DMS 273 (cell line): ENCODE measurements around the gene RNF214.
"Not testable (repeated sequence)": the region's sequence is repeated elsewhere in the genome, so short reads cannot be mapped to it uniquely, and the experiment has no call there.

Experiments used
- DNase-seq: peaks from one replicate; lab custom pipeline; 2025; ENCODE audit not compliant: unreplicated experiment; lab: John Stamatoyannopoulos, UW

The RNF214 gene

GRCh38 chr11:117232092-117232878 is at the start of gene RNF214:
TSS of gene RNF214 (plus strand) at chr11:117232671. CDS start at chr11:117234273, 1,602 bp downstream.
- DNase-seq = peak; percentile 88

DNA sequence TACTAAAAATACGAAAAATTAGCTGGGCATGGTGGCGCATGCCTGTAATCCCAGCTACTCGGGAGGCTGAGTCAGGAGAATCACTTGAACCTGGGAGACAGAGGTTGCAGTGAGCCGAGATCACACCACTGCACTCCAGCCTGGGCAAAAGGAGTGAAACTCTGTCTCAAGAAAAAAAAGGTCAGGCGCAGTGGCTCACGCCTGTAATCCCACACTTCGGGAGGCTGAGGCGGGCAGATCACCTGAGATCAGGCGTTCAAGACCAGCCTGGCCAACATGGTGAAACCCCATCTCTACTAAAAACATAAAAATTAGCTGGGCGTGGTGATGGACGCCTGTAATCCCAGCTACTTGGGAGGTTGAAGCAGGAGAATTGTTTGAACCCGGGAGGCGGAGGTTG is 49.3 kb upstream of the RNF214 start:
- not testable (repeated sequence) for DNase-seq

DNA sequence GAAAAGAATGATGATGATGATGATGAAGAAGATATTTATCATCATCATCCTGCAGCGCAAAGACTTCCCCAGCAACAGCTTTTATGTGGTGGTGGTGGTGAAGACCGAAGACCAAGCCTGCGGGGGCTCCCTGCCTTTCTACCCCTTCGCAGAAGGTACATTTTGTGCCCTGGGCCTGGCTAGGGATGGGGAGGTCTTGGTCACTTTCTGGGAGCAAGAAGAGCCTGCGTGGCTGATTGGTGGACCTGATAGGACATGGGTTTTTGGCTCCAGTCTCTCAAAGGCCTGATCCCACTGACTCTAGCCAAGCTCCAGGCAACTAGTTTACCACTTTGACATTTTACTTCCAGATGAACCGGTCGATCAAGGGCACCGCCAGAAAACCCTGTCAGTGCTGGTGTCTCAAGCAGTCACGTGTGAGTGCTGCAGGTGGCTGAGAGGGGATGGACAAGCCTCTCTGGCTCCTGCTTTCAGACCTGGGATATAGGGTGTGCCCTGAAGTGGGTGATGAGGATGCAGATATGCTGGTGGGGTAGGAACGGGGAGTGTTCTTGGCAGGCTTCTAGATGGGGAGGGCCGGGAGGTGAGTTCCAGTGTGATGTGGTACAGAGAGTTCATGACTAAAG is 48.6 kb upstream of the RNF214 start:
- DNase-seq = no peak

DNA sequence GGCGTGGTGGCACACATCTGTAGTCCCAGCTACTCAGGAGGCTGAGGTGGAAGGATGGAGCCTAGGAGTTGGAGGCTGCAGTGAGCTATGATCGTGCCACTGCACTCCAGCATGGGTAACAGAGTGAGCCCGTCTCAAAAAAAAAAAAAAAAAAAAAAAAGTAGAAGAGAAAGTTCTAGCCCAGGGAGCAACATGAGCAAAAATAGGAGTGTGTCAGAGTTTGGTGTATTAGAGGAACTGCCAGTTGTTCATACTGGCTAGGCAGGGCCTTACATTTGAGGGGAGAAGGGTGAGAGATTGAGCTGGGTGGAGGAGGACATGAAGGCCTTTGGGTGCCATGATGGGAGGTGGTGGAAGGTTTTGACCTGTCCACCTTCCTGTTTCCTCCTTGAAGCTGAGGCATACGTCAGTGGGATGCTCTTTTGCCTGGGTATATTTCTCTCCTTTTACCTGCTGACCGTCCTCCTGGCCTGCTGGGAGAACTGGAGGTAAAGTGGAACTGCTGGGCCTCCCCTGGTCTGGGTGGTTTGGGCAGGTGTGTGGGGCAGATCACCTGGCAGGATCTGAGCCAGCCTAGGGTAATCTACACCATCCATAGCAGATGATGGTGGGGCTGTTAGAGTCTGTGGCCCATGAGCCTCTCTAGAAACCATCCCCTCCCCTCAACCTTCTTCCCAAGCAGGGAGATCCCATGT is 46.6 kb upstream of the RNF214 start:
- DNase-seq = no peak

- DNase-seq = no peak
Observed at GRCh38 chr11:117186431-117186761, 46.1 kb upstream of the RNF214 start.

- DNase-seq = no peak
Observed at GRCh38 chr11:117187007-117187406, 45.5 kb upstream of the RNF214 start.

DNA sequence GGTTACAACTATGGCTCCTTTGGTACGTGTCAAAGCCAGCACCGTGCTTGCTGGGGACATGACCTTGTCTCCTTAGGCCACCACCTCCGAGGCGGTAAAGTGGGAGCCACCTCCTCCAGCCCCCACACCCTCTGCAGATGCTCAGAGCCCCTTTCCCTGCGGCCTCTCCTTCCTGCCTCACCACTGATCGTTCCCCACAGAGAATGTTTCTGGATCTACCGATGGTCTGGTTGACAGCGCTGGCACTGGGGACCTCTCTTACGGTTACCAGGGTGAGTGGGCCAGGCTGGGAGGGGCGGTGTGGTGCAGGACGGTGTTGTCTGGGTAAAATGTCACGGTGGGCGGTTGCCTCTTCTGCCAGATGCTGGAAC is 45.1 kb upstream of the RNF214 start:
- no peak for DNase-seq

DNA sequence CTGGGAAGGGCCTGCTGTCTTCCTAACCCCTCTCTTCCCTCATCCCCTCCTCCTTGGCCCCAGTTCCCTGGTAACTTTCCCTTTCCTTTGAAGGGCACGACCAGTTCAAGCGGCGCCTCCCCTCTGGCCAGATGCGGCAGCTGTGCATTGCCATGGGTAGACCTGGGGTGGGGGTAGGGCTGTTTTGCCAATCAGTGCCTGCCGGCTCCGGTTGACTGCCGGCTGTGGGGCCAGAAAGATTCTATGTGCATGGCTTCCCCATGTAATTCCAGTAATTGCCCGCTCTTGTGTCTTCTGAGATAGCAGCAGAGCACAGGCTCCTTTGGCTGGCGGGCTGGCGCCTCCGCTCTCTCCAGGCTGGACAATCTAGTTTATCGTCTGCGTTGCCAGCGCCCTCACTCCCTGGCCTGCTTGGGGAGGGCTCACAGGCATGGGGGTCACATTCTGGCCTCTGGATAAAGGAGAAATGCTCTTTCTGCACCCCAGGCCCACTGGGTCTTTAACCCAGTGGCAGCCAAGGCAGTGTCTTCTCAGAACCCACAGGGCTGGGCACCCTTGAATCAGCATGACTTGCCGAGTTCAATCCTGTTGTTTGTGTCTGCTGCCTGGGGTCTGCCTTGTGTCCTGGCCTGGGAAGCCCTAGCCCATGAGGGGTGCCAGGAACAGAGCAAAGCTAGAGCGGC is 44.5 kb upstream of the RNF214 start:
- DNase-seq = no peak

DNA sequence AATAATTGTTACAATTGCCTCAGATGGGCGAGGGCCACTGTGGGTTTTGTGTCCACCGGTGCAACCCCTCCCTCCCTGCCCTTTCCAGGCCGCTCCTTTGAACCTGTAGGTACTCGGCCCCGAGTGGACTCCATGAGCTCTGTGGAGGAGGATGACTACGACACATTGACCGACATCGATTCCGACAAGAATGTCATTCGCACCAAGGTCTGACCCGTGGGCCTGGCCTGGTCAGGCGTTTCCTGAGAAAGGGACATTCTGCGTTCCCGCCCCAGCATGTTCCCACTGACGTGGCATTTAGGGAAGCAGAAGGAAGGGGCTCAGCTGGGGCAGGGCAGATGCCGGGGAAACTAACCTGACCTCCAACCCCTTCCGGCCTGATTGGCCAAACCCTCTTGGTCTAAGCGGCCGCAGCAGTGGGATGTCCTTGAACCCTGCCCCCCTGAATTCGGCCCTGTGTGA is 43.8 kb upstream of the RNF214 start:
- DNase-seq = no peak

DNA sequence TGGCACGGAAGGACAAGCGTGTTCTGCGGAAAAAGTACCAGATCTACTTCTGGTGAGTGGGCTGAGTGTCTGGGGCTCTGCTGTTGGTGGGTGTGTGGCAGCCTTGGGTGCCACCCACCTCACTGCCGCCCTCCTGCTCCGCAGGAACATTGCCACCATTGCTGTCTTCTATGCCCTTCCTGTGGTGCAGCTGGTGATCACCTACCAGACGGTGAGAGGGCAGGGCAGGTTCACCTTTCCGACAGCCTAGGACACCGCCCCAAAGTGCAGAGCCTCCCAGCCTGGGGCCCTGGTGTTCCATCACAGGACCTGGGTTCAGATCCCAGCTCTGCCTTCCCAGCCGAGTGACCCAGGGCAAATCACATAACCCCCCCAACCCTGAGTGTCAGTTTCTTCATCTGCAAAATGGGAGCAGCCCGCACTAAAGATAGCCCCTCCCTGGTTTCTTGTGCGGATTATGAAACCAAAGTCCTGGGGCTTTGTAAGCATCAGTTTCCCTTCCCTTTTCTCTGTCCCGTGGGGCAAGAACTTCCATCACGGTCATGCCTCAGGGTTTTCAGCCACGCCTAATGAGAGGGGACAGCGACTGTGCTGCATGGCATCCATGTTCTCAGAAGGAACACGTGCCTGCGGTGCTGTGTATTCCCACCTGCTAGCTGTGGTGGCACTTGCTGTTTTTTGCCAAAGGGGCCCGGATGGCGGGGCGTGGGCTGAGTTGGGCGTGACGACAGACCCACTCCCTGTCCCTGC is 43.1 kb upstream of the RNF214 start:
- DNase-seq = no peak

DNA sequence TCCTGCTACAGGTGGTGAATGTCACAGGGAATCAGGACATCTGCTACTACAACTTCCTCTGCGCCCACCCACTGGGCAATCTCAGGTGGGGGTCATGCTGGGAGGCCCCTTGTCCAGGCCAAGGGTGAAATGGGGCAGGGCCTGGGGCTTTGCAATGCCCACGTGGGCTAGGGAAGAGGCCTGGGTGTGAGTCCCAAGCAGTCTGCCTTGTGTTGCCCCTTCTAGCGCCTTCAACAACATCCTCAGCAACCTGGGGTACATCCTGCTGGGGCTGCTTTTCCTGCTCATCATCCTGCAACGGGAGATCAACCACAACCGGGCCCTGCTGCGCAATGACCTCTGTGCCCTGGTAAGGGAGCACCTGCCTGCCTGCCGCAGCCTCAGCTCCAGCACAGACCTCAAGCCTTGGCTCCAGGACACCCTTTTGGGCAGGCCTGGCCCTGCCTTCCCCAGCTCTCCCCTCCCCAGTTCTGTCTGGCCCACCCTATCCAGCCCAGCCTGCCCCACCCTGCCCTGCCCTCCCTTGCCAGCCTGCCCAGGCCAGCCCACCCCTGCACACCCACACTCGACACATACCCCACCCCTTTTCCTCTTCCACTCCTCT is 42.4 kb upstream of the RNF214 start:
- DNase-seq = no peak

- DNase-seq = no peak
Observed at GRCh38 chr11:117191680-117192400, 40.6 kb upstream of the RNF214 start.

GRCh38 chr11:117192401-117192875 is 40.0 kb upstream of the RNF214 start:
- DNase-seq = no peak

DNA sequence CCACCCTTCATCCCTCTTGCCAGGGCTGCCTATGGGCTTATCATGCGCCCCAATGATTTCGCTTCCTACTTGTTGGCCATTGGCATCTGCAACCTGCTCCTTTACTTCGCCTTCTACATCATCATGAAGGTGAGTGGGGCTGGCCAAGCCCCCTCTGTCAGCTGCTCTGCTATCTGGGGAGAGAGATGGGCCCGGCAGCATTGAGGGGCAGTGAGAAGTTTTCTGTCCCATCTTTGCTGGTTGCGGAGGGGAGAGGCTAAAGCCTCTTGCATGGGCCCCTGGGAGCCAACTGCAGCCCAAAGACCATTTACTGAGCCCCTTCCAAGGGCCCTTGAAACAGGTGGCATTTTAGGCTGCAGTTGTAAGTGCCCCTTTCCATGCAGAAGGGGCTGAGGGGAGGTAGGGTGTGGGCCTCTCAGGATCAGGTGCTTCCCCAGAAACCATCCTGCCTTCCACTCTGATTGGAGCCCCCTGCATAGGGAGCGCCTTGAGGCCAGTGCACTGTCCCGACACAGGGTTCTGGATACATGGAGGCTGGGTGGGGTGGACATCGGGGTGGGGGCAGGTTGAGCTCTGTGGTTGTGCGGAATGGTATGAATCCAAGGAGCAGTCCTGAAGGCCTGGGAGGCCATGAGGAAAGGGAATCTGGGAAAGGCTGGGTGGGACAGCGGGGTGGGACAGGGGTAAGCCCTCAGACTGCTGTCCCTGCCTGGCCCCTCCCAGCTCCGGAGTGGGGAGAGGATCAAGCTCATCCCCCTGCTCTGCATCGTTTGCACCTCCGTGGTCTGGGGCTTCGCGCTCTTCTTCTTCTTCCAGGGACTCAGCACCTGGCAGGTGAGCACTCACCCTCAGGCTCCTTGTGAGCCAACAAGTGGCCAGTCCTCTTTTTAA is 39.1 kb upstream of the RNF214 start:
- no peak for DNase-seq

GRCh38 chr11:117194267-117194666 is 38.2 kb upstream of the RNF214 start:
- no peak for DNase-seq

GRCh38 chr11:117195258-117195657 is 37.2 kb upstream of the RNF214 start:
- DNase-seq = no peak

GRCh38 chr11:117195761-117196160 is 36.7 kb upstream of the RNF214 start:
- no peak for DNase-seq

DNA sequence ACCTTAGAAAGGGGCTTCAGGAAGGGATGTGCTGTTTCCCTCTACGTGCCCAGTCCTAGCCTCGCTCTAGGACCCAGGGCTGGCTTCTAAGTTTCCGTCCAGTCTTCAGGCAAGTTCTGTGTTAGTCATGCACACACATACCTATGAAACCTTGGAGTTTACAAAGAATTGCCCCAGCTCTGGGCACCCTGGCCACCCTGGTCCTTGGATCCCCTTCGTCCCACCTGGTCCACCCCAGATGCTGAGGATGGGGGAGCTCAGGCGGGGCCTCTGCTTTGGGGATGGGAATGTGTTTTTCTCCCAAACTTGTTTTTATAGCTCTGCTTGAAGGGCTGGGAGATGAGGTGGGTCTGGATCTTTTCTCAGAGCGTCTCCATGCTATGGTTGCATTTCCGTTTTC is 35.5 kb upstream of the RNF214 start:
- no peak for DNase-seq
